Measurements from ENCODE around the gene INTS1.

The INTS1 gene

DNA sequence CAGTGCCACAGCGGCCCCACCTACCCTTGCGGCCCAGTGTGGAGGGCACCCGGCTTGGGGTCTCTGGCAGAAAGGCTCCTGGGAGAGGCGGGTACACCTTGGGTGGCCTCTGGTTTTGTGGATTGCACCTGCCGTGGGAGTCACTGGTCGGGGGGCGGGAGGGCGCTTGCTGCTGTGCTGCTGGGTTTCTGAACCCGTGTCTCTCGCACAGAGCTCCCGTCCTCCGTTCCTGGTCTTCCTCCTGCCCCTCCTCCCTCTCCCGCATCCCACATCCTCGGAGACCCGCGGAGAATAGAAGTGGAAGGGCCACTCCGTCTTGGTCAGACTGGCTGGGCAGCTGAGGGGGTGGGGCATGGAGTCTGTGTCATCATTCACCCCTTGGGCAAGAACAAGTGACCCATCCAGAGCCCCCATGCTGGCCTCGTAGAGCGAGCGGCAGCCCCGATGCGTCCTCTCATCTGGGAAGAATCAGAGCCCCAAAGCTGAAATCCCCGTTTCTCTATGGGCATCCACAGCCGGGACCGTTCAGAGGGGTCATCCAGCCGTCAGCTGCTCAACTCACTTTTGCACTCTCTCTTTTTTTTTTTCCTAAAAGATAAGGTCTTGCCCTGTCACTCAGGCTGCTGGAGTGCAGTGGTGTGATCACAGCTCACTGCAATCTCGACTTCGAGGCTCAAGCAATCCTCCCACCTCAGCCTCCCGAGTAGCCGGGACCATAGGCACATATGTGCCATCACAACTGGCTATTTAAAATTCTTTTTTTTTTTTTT is 30.3 kb upstream of the INTS1 start:
- Histone ChIP-seq H3K27ac (ENCODE audit: low read depth, low read length, poor library complexity, severe bottlenecking) (no peak overlapping the region), H4K20me1 (ENCODE audit: insufficient read depth, low read length) (no peaks in the 10 kb centered on the region), H3K36me3 (ENCODE audit: insufficient read depth, low read length) (peaks cover 8% of the 10 kb centered on the region), H3K9ac (ENCODE audit: low read length) (no peak overlapping the region), H3K9me3 (ENCODE audit: low read length) (no peaks in the 10 kb centered on the region), H3K79me2 (ENCODE audit: insufficient read depth, low read length) (0 out of 2 replicates have a peak, but pooled peaks cover 8% of the 10 kb centered on the region), H3F3A (ENCODE audit: insufficient read depth, low read length) (no peaks in the 10 kb centered on the region), H2AFZ (ENCODE audit: low read length) (no peak overlapping the region), H3K4me2 (ENCODE audit: low read length) (no peak overlapping the region), H3K4me3 (ENCODE audit: low read depth, low read length, poor library complexity, severe bottlenecking) (no peak overlapping the region), H3K9me2 (ENCODE audit: low read depth, low read length) (no peaks in the 10 kb centered on the region), H3K4me1 (ENCODE audit: insufficient read depth, low read length, severe bottlenecking) (peaks cover 30% of the 10 kb centered on the region), H3K27me3 (ENCODE audit: insufficient read depth, low read length) (no peaks in the 10 kb centered on the region)
- TF ChIP-seq EZH2 (IDR thresholded peaks at IDR 0.05; ENCODE audit: borderline replicate concordance, low read length): no peak
- TF ChIP-seq, protein P1, sequence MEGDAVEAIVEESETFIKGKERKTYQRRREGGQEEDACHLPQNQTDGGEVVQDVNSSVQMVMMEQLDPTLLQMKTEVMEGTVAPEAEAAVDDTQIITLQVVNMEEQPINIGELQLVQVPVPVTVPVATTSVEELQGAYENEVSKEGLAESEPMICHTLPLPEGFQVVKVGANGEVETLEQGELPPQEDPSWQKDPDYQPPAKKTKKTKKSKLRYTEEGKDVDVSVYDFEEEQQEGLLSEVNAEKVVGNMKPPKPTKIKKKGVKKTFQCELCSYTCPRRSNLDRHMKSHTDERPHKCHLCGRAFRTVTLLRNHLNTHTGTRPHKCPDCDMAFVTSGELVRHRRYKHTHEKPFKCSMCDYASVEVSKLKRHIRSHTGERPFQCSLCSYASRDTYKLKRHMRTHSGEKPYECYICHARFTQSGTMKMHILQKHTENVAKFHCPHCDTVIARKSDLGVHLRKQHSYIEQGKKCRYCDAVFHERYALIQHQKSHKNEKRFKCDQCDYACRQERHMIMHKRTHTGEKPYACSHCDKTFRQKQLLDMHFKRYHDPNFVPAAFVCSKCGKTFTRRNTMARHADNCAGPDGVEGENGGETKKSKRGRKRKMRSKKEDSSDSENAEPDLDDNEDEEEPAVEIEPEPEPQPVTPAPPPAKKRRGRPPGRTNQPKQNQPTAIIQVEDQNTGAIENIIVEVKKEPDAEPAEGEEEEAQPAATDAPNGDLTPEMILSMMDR (IDR thresholded peaks at IDR 0.05; ENCODE audit: low read length): no peak

DNA sequence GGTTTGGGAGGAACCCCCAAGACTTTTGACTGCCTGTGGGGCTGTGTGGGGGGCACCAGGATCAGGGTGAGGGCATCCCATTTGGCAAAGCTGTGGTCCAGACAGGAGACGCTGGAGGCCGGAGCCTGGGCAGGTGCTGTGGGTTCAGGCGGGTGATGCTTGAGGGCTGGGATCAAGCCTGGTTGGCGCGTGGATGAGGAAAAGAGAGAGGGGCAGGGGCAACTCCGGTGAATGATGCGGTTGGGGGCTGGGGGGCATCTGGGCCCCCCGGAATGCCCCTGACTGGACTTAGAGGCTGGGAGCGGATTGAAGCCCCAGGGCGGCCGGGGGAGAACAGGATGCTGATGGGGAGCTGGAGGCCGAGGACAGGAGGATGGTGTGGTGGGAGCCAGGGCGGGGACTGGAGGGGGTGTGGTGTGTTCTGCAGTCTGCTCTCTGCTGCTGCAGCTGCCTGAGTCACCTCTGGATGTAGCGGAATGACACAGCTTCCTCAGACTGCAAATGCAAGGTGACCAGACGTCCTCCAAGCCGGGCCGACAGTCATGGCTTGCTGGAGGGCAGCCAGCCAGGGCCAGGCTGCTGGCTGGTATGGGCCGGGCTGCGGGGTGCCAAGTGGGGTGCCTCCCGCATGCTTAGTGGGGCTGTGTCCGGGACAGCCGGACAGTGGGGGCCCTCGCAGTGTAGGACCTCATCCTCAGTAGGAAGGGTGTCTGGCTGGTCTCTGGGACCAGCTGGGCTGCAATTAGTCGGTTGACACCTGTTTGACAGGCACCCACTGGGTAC is 29.5 kb upstream of the INTS1 start:
- Histone ChIP-seq H3K27ac (ENCODE audit: low read depth, low read length, poor library complexity, severe bottlenecking) (no peak overlapping the region), H3K4me3 (ENCODE audit: low read depth, low read length, poor library complexity, severe bottlenecking) (no peak overlapping the region), H3K4me1 (ENCODE audit: insufficient read depth, low read length, severe bottlenecking) (peaks cover 30% of the 10 kb centered on the region)

DNA sequence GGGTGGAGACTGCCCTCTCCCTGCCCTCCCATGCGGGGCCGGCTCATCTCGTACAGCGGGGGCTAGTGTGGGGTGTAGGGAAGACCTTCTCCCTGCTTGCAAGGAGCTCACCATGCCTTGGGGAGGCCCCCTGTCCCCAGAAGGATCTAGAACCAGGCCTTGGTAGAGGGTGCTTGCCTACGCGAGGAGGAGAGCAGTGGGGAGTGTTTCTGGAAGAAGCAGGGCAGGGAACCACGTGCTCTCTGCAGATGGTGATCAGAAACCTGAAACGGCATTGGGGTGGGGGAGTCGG is 29.0 kb upstream of the INTS1 start:
- H3K9me2 ChIP-seq (ENCODE audit: low read depth, low read length): no peaks in the 10 kb centered on the region
- H3K9ac ChIP-seq (ENCODE audit: low read length): no peak overlapping the region
- no peaks in the 10 kb centered on the region for H3F3A ChIP-seq (ENCODE audit: insufficient read depth, low read length)
- H3K4me2 ChIP-seq (ENCODE audit: low read length): peak overlapping the region; percentile 85
- H3K9me3 ChIP-seq (ENCODE audit: low read length): no peaks in the 10 kb centered on the region
- H3K79me2 ChIP-seq (ENCODE audit: insufficient read depth, low read length): 0 out of 2 replicates have a peak, but pooled peaks cover 8% of the 10 kb centered on the region
- no peak overlapping the region for H2AFZ ChIP-seq (ENCODE audit: low read length)
- no peaks in the 10 kb centered on the region for H3K27me3 ChIP-seq (ENCODE audit: insufficient read depth, low read length)
- H3K4me1 ChIP-seq (ENCODE audit: insufficient read depth, low read length, severe bottlenecking): peaks cover 30% of the 10 kb centered on the region
- no peaks in the 10 kb centered on the region for H4K20me1 ChIP-seq (ENCODE audit: insufficient read depth, low read length)
- TF ChIP-seq, protein P1 (IDR thresholded peaks at IDR 0.05; ENCODE audit: low read length): no peak
- no peak for TF ChIP-seq EZH2 (IDR thresholded peaks at IDR 0.05; ENCODE audit: borderline replicate concordance, low read length)
- H3K4me3 ChIP-seq (ENCODE audit: low read depth, low read length, poor library complexity, severe bottlenecking): no peak overlapping the region
- 0 out of 2 replicates have a peak, but pooled peaks cover 3% of the 10 kb centered on the region for H3K36me3 ChIP-seq (ENCODE audit: insufficient read depth, low read length)
- H3K27ac ChIP-seq (ENCODE audit: low read depth, low read length, poor library complexity, severe bottlenecking): peak overlapping the region; percentile 33

More for the DNA sequence above, 29.5 kb upstream of the INTS1 start:
- Histone ChIP-seq H3K9me3 (ENCODE audit: low read length) (no peaks in the 10 kb centered on the region), H3K9ac (ENCODE audit: low read length) (no peak overlapping the region), H3F3A (ENCODE audit: insufficient read depth, low read length) (no peaks in the 10 kb centered on the region), H2AFZ (ENCODE audit: low read length) (no peak overlapping the region), H3K79me2 (ENCODE audit: insufficient read depth, low read length) (0 out of 2 replicates have a peak, but pooled peaks cover 8% of the 10 kb centered on the region), H3K36me3 (ENCODE audit: insufficient read depth, low read length) (0 out of 2 replicates have a peak, but pooled peaks cover 3% of the 10 kb centered on the region), H3K27me3 (ENCODE audit: insufficient read depth, low read length) (no peaks in the 10 kb centered on the region), H3K9me2 (ENCODE audit: low read depth, low read length) (no peaks in the 10 kb centered on the region), H3K4me2 (ENCODE audit: low read length) (peak overlapping the region; percentile 85; the same call in 1 of the 2 replicates), H4K20me1 (ENCODE audit: insufficient read depth, low read length) (no peaks in the 10 kb centered on the region)
- TF ChIP-seq EZH2 (IDR thresholded peaks at IDR 0.05; ENCODE audit: borderline replicate concordance, low read length): no peak

Measured in OCI-LY1 (cell line).